NB4 (cell line): Measurements from ENCODE around the gene BBC3.

Experiments used
- DNase-seq: peaks from one replicate; pipeline ENCODE4 v3.0.0; 2010; ENCODE audit warnings: low read depth
- H3K4me3 ChIP-seq: one replicate; pipeline ENCODE4 v1.5.1; 2011; ENCODE audit warnings: mild to moderate bottlenecking, low read depth, low read length, moderate library complexity
- MAX ChIP-seq: IDR thresholded peaks from 2 replicates; pipeline ENCODE4 v1.6.1; 2011; ENCODE audit warnings: low read depth, low read length
- MYC ChIP-seq: IDR thresholded peaks from 2 replicates; pipeline ENCODE4 v1.6.1; 2011; ENCODE audit warnings: low read depth, low read length
- POLR2A ChIP-seq: IDR thresholded peaks from 2 replicates; pipeline ENCODE4 v1.6.1; 2011; ENCODE audit warnings: mild to moderate bottlenecking; ENCODE audit not compliant: insufficient read length; ENCODE audit errors: extremely low read depth
- TF ChIP-seq, protein P1 (sequence below): IDR thresholded peaks from one replicate; pipeline ENCODE4 v1.5.1; 2012; ENCODE audit warnings: low read depth, low read length

Gene BBC3

GRCh38 chr19:47228168-47228936, 2.6 kb downstream of the BBC3 start:
- peak; percentile 77 for TF ChIP-seq MAX
- TF ChIP-seq, protein P1, sequence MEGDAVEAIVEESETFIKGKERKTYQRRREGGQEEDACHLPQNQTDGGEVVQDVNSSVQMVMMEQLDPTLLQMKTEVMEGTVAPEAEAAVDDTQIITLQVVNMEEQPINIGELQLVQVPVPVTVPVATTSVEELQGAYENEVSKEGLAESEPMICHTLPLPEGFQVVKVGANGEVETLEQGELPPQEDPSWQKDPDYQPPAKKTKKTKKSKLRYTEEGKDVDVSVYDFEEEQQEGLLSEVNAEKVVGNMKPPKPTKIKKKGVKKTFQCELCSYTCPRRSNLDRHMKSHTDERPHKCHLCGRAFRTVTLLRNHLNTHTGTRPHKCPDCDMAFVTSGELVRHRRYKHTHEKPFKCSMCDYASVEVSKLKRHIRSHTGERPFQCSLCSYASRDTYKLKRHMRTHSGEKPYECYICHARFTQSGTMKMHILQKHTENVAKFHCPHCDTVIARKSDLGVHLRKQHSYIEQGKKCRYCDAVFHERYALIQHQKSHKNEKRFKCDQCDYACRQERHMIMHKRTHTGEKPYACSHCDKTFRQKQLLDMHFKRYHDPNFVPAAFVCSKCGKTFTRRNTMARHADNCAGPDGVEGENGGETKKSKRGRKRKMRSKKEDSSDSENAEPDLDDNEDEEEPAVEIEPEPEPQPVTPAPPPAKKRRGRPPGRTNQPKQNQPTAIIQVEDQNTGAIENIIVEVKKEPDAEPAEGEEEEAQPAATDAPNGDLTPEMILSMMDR, result no peak
- TF ChIP-seq MYC, result 0 out of 2 replicates have a peak, but pooled peaks have one; percentile 23
- TF ChIP-seq POLR2A, result no peak
- peak overlapping the region; percentile 45 for H3K4me3 ChIP-seq
- peak; percentile 89 for DNase-seq

DNA sequence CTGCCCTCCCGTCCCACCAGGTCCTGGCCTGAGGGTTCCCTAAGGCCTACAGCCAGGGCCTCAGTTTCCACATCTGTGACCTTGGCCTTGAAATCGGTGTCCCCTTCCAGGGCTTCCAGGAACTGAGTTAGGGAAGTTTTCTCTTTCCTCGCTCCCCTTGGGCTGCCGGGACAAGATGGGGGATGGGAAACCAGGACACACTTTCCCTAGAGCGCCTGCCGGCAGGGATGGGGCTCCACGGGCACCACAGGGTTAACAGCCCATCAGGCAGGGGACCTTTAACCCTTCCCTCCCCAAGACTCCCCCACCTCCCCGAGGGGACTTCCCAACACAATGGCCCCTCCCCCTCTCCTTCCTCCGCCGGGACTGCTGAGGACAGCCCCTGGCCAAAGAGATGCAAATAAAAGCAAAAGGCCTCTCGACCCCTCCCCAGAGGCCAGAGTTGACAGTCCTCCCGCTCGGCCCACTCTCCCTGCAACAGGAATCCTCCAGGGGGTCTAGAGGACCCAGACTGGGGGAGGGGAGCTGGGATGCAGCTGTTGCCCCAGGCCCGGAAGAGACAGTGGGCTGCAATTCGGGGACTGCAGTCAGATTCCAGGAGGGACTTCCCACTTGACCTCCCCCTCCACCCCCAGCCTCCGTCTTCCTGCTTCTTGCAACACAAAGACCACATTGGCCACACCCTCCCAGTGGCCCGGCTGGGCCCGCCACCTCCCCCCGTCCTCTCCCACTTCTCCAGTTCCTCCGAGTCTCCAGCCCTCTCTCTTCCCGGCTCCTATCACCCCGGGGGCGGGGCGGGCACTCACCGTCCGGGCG, 3.4 kb downstream of the BBC3 start:
- DNase-seq, result peak; percentile 100
- TF ChIP-seq, protein P1, result no peak
- TF ChIP-seq MAX, result peak; percentile 51; the same call in 1 of the 2 replicates
- TF ChIP-seq POLR2A, result peak; percentile 54
- peak; percentile 86 for TF ChIP-seq MYC
- H3K4me3 ChIP-seq, result peak overlapping the region; percentile 57

DNA sequence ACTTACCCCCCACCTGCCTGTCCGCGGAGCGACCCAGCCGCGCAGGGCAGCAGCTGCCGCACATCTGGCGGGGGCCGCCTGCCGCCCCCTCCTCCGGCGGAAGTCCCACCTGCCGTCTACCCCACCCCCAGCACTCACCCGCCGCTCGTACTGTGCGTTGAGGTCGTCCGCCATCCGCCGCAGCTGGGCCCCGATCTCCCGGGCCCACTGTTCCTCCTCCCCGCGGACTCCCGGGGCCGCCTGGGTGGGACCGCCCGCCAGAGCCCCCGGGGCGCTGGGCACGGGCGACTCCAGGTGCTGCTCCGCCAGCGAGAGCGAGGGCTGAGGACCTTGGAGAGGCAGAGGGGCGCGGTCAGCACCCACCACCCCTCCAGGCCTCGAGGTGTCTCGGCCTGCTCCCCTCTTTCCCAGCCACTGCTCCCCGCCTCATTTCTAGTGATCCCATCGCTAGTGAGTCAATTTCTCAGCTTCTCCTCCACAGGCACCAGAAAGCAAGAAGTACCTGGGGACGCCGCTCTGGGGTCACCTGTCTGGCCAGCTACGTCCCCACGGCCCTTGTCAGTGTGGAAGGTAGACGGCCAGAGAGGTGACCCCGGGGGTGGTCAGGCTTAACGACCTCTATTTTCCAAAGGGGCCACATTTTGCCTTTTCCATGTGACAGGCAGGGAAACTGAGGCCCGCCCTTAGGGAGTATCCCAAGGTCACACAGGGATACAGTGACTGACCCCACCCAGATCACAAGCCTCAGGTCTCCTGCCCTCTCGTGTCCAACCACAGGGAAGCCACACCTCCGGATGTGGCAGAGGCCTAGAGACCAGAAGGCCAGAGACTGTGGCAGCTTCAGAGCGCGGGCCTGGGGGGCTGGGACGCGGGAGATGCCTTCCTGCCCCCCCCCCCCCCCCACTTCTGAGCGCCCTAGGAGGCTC, 4.3 kb downstream of the BBC3 start:
- DNase-seq, result peak; percentile 97
- TF ChIP-seq MYC, result peak; percentile 93
- peak; percentile 65 for TF ChIP-seq POLR2A
- TF ChIP-seq, protein P1, result no peak
- TF ChIP-seq MAX, result peak; percentile 84
- peak overlapping the region; percentile 57 for H3K4me3 ChIP-seq

DNA sequence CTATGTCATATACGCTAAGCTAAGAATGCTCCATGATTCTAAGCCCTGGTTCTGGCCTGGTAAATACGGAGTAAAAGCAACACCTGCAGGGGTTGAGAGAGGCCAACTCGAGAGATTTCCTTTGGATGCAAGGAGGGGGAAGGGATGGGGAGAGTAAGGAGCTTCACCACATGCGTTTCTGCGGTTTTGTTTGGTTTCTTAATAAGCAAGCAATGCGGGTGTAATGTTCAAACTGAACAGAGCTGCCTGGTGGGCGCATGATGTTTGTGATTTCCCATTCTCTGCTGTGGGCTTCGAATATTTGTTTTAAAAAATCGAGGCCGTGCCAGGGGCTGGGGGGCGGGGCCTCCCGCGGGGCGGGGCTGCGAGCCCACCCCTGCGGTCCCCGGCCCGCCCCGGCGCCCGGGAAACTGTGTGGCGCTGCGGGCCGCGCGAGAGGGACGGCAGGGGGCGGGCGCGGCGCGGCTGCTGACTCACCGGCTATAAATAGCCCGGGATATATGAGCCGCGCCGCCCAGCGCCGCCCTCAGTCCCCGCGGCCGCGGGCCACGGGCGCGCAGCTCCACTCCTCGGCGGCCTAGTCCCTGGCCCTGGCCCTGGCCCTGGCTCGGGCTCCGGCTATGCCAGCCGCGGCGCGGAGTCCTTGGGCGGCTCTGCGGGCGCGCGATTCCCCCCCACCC, 5.1 kb downstream of the BBC3 start:
- DNase-seq, result peak; percentile 98
- TF ChIP-seq POLR2A (peak; percentile 100), MYC (peak; percentile 70), MAX (peak; percentile 73; the same call in 1 of the 2 replicates)
- TF ChIP-seq, protein P1, result no peak
- H3K4me3 ChIP-seq, result peak overlapping the region; percentile 51

GRCh38 chr19:47221890-47222289, 9.1 kb downstream of the BBC3 start:
- H3K4me3 ChIP-seq, result no peak overlapping the region
- TF ChIP-seq MYC (no peak), MAX (no peak), POLR2A (no peak)
- TF ChIP-seq, protein P1, result no peak
- DNase-seq, result peak; percentile 45
